HG03060 (cell line): ENCODE data around the gene ZNF260.
A peak's percentile ranks its signal among the peaks of the same experiment; 100 is the strongest.
"Not testable (repeated sequence)": the region's sequence is repeated elsewhere in the genome, so short reads cannot be mapped to it uniquely, and the experiment has no call there.

Experiments
- ATAC-seq: cut with Tn5 transposase; IDR thresholded peaks from one replicate; pipeline ENCODE4 v1.9.1; 2021; ENCODE audit warnings: low read depth, moderate number of reproducible peaks; ENCODE audit not compliant: unreplicated experiment

The ZNF260 gene

DNA sequence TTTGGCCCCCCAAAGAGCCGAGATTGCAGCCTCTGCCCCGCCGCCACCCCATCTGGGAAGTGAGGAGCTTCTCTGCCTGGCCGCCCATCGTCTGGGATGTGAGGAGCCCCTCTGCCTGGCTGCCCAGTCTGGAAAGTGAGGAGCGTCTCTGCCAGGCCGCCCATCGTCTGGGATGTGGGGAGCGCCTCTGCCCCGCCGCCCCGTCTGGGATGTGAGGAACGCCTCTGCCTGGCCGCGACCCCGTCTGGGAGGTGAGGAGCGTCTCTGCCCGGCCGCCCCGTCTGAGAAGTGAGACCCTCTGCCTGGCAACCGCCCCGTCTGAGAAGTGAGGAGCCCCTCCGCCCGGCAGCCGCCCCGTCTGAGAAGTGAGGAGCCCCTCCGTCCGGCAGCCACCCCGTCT lies 37.2 kb downstream of the ZNF260 start:
- not testable (repeated sequence) for ATAC-seq

DNA sequence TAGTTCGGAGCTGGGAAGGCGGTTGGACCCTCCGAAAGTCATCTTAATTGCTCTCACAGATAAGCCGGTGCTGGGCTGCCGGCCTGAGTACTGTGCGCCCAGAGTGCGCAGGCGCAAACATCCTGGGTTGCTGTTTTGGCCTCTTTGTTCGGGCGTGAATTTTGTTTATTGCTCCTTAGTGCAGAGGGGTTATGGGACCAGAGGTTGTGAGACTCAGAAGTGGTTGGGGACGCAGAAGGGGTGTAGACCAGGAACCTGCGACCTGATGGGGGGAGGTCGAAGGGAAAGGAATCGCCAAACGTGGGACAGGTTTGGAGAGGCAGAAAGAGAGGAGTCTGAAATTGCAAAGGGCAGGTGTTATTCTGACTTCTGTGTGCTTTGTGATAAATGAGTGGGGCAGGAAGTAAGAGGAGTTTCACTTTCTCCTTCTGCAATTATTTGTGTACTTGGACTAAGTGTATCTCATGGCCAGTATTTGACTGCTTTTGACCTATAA lies 38.1 kb downstream of the ZNF260 start:
- ATAC-seq = peak; percentile 41

DNA sequence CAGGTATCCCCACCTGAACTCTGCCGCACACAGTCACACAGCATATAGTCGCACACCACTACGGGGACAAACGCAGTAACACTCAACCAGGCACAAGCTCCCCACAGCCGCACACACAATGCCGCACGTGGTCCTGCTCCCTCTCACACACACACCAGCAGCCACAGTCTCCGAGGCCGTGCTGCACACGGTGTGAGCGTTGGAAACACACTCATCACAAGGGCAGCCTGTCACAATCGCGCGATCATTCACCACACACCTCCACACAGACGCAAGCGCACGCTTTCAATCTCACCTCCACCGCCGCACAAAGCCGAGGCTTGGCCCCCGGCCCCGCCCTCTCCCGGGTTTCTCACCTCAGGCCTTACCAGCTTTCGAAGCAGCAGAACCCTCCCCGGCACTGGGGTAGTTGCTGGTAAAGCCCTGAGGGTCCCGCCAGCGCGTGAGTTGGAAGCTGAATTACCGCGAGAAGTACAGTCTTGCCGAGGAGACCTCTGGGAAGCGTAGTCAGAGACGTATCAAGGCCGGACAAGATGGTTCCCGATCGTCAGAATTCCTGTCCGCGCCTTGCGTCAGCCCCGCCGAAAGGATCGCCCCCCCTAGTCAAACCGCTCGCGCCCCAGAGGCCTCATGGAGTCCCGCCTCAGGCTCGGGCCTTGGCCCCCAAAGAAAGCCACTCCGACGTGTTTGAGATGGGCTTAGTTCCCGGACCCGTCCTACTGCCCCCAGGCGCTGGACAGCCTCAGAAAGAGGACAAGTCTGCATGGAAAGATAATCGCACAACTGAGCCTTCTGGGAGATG lies 38.8 kb downstream of the ZNF260 start, which contains the start of gene ZNF566:
Gene ZNF566, minus strand, starts transcription at position 444 of the 802 bp plus-strand sequence. CDS start 13,004 bp downstream, outside the sequence.
- peak; percentile 69 for ATAC-seq

DNA sequence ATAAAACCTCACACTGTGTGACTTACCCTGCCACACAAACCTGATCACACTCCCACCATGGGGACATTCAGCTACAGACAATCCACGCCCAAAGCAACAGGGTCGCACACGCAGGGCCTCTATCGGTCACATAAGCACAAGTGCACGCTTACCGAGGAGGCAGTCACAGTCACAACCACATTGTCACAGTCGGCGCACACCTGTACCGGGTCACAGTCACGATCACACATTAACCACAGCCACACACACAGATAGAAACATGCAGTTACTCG lies 39.3 kb downstream of the ZNF260 start:
- peak; percentile 12 for ATAC-seq

DNA sequence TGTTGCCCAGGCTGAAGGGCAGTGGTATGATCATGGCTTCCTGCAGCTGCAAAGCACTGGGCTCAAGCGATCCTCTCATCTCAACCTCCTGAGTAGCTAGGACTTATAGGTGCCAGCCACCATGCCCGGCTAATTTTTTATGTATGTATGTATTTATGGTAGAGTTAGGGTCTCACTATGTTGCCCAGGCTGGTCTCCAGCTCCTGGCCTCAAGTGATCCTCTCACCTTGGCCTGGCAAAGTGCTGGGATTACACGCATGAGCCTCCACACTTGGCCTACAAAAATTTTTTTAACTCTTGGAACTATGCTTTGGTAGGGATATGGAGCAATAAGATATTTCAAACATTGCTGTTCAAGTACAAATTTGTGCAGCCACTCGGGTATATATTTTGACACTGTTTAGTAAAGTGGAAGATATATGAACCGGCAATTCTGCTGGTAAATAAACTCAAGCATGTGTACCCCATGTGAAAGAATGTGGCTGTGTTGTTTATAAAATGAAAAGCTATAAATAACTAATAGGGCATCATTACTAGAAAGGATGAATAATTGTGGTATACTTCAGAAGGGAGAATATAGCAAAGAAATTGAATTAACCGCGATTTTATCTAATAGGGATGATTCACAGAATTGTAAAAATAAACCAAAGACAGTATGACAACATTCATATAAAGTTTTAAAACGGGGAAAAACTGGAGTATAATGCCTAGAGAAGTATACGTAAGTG lies 39.8 kb downstream of the ZNF260 start:
- no peak for ATAC-seq

DNA sequence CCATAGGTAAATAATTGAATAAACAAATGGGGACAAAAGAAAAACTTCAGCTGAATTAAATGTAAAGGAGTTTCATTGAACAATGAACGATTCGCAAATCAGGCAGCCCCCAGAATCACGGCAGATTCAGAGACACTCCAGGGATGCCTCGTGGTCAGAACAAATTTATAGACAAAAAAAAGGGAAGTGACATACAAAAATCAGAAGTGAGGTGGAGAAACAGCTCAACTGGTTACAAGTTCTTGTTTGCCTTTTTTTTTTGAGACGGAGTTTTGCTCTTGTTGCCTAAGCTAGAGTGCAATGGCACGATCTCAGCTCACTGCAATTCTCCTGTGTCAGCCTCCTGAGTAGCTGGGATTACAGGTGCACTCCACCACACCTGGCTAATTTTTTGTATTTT lies 44.4 kb downstream of the ZNF260 start:
- ATAC-seq = no peak

DNA sequence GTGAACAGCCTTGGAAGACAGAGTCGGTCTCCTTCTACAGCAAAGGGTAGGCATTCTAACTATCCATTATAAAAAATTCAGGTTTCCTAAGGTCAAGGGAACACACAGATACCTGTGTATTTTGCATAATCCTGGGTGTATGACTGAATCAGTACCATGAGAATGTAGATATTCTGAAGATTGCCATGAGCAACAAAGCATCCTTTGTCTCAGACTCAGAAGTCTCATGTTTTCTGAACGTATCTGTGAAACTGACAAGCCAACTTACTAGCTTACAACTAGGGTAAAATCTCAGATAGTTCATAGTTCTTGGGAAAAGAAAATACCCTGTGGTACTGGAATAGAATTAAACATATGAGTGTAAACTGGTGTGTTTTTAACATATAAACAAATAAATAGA lies 45.2 kb downstream of the ZNF260 start:
- ATAC-seq = no peak
